Endothelial cell (in vitro differentiated cells): Measurements from ENCODE around the gene PHACTR2. TPM values are rescaled to one million over a fixed set of nuclear protein-coding genes. Genes with fewer than 3 reads are reported as not detected.
"Not testable (repeated sequence)": the region's sequence is repeated elsewhere in the genome, so short reads cannot be mapped to it uniquely, and the experiment has no call there.

Experiments
- DNase-seq: peaks from one replicate; pipeline ENCODE4 v3.0.0; 2021; ENCODE audit warnings: low spot score
- H3K27ac Mint-ChIP-seq: one replicate; pipeline ENCODE4 v1.8.0; 2021; ENCODE audit warnings: mixed read lengths, inconsistent platforms; ENCODE audit not compliant: unreplicated experiment
- H3K27me3 Mint-ChIP-seq: one replicate; pipeline ENCODE4 v1.8.0; 2021; ENCODE audit warnings: mild to moderate bottlenecking, moderate library complexity, mixed read lengths, inconsistent platforms; ENCODE audit not compliant: unreplicated experiment
- H3K36me3 Mint-ChIP-seq: one replicate; pipeline ENCODE4 v1.8.0; 2021; ENCODE audit warnings: mild to moderate bottlenecking, low read depth, mixed read lengths, inconsistent platforms; ENCODE audit not compliant: unreplicated experiment
- H3K4me1 Mint-ChIP-seq: one replicate; pipeline ENCODE4 v1.8.0; 2021; ENCODE audit warnings: mild to moderate bottlenecking, mixed read lengths, inconsistent platforms; ENCODE audit not compliant: unreplicated experiment
- H3K4me3 Mint-ChIP-seq: one replicate; pipeline ENCODE4 v1.8.0; 2021; ENCODE audit warnings: mild to moderate bottlenecking, mixed read lengths, inconsistent platforms; ENCODE audit not compliant: unreplicated experiment
- H3K9me3 Mint-ChIP-seq: one replicate; pipeline ENCODE4 v1.8.0; 2021; ENCODE audit warnings: mixed read lengths, inconsistent platforms; ENCODE audit not compliant: unreplicated experiment
- CTCF ChIP-seq: fragments of 200-600 bp; sonication (generic); IDR thresholded peaks from one replicate; pipeline ENCODE4 v1.5.0; 2021; ENCODE audit warnings: antibody characterized with exemption; ENCODE audit not compliant: unreplicated experiment
- total RNA-seq: library from RNA; stranded (reverse); fragmentation: NEBNext Ultra II Directional; extraction: Animal tissue kit (Norgen Biotek cat#: 25700); gene quantifications from one replicate; pipeline ENCODE4 v1.2.1, GENCODE V29; 2021; ENCODE audit not compliant: unreplicated experiment

PHACTR2 gene
- total RNA-seq, 1 donor from 2014 or later = 181 TPM

GRCh38 chr6:143652841-143653331, 24.9 kb upstream of the PHACTR2 start:
- no peak for TF ChIP-seq CTCF
- H3K27ac Mint-ChIP-seq = no peak overlapping the region
- no peaks in the 10 kb centered on the region for H3K9me3 Mint-ChIP-seq
- DNase-seq = no peak
- H3K27me3 Mint-ChIP-seq = no peaks in the 10 kb centered on the region
- H3K4me1 Mint-ChIP-seq = peaks cover 35% of the 10 kb centered on the region
- no peak overlapping the region for H3K4me3 Mint-ChIP-seq
- no peaks in the 10 kb centered on the region for H3K36me3 Mint-ChIP-seq

GRCh38 chr6:143655541-143655940, 22.2 kb upstream of the PHACTR2 start:
- Mint-ChIP-seq H3K4me3 (no peak overlapping the region), H3K36me3 (peaks cover 10% of the 10 kb centered on the region), H3K27ac (no peak overlapping the region), H3K4me1 (peaks cover 9% of the 10 kb centered on the region), H3K9me3 (peaks cover 9% of the 10 kb centered on the region), H3K27me3 (no peaks in the 10 kb centered on the region)
- no peak for DNase-seq
- no peak for TF ChIP-seq CTCF

- no peak overlapping the region for H3K27ac Mint-ChIP-seq
- H3K27me3 Mint-ChIP-seq = no peaks in the 10 kb centered on the region
These were observed 21.7 kb upstream of the PHACTR2 start for GRCh38 chr6:143656026-143656425.

GRCh38 chr6:143657809-143658208, 20.0 kb upstream of the PHACTR2 start:
- Mint-ChIP-seq H3K36me3 (peaks cover 13% of the 10 kb centered on the region), H3K27ac (no peak overlapping the region), H3K4me1 (peaks cover 9% of the 10 kb centered on the region), H3K27me3 (no peaks in the 10 kb centered on the region), H3K4me3 (no peak overlapping the region), H3K9me3 (peaks cover 9% of the 10 kb centered on the region)
- no peak for DNase-seq
- TF ChIP-seq CTCF = no peak

More at GRCh38 chr6:143656026-143656425, 21.7 kb upstream of the PHACTR2 start:
- DNase-seq = no peak
- Mint-ChIP-seq H3K36me3 (peaks cover 13% of the 10 kb centered on the region), H3K9me3 (peaks cover 9% of the 10 kb centered on the region), H3K4me1 (peaks cover 9% of the 10 kb centered on the region), H3K4me3 (no peak overlapping the region)
- no peak for TF ChIP-seq CTCF

GRCh38 chr6:143660170-143660569, 17.6 kb upstream of the PHACTR2 start:
- not testable (repeated sequence) for H3K27ac Mint-ChIP-seq, H3K4me3 Mint-ChIP-seq, H3K9me3 Mint-ChIP-seq

More at GRCh38 chr6:143660170-143660569, 17.6 kb upstream of the PHACTR2 start:
- H3K36me3 Mint-ChIP-seq = peaks cover 13% of the 10 kb centered on the region
- DNase-seq, H3K4me1 Mint-ChIP-seq, H3K27me3 Mint-ChIP-seq: not testable (repeated sequence)
